NCI-H1092 treated with DMSO at 0.1 percent for 48 hours (cell line): Measurements from ENCODE around the gene ANTXR1.
"Not testable (repeated sequence)": the region's sequence is repeated elsewhere in the genome, so short reads cannot be mapped to it uniquely, and the experiment has no call there.

ENCODE experiments used
- DNase-seq: peaks from one replicate; lab custom pipeline; 2025; lab: John Stamatoyannopoulos, UW

Gene ANTXR1

GRCh38 chr2:69211048-69211447 lies 198.1 kb downstream of the ANTXR1 start:
- no peak for DNase-seq

- no peak for DNase-seq
Measured at GRCh38 chr2:69211686-69212085, 198.7 kb downstream of the ANTXR1 start.

DNA sequence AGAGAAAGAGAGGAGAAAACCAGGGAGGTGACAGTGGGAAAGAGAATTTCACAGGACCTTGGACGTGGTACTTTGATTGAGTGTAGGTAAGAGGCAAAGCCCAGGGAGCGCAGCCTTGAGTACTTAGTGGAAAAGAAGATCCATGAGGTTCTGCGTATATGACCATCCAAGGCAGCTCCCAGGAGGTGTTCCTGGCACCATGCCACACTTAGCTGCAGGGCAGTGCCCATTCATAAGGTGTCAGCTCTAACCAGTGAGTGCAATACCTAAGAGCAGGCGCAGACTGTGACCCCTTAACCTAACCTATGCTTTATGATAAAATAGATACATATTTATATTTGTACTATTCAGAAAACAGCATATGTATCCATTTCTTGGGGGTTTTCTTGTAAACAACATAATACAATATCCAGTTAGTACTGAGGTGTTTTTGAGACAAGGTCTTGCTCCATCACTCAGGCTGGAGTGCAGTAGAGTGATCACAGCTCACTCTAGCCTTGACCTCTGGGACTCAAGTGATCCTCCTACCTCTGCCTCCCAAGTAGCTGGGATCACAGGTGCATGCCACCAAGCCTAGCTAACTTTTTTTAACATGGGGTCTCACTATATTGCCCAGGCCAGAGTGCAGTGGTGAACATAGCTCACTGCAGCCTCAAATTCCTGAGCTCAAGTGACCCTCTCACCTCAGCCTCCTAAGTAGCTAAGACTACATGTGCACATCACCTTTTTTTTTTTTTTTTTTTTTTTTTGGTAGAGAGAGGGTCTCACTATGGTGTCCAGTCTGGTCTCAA lies 199.5 kb downstream of the ANTXR1 start:
- no peak for DNase-seq

- no peak for DNase-seq
Measured at GRCh38 chr2:69213201-69213600, 200.2 kb downstream of the ANTXR1 start.

DNA sequence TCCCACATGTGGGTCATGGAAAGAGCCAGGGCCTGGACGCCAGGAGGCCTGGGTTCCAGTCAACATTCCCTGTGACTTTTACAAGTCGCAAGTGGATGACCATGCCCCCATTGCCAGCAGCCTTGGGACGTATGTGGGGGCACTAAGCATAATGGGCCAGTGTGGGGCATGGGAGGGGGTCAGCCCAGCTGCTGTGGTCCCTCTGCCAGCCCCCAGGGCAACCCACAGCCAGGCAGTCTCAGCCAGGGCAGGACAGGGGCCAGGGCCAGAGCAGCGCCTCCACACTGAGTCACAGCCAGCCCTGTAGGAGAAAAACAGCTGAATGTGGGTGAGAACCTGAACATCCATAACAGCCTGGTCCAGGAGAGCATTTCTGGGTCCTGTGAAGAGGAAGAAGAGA lies 200.8 kb downstream of the ANTXR1 start:
- no peak for DNase-seq

GRCh38 chr2:69214898-69215297 lies 201.9 kb downstream of the ANTXR1 start:
- no peak for DNase-seq

DNA sequence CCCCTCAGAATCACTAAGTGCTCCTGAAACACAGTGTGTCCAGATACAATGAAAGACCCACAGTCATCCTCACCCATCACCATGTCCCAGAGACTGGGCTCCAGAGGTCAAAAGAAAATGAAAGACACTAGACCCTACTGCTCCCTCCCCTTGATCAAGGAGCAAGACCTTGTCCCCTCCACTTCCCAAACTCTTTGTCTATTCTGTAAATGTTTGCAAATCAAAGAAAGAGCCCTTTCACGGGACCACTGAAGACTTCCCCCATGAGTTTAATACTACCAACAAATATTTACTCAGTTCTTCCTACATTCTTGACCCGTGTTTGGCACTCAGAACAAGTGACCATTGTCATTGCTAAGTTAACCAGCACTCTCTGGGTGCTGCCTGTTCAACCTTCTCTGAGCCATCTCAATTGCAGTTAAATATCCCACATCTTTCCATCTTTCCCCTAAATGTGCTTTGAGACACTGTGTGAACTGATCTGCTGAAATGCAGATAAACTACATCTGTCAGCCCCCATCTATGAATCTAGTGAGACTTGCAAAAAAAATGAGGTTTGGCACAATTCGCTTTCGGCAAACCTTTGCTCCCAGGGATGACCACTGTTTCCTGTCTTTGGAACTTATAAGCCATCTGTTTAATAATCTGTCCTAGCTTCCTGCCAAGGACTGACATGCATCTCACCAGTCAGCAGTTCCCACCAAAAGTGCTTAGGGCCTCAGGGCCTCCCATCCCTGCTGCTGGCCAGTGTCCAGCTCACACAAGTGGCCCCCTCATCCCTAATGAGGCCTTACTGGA lies 203.8 kb downstream of the ANTXR1 start:
- no peak for DNase-seq

GRCh38 chr2:69217333-69218080 lies 204.5 kb downstream of the ANTXR1 start:
- DNase-seq = peak; percentile 75

DNA sequence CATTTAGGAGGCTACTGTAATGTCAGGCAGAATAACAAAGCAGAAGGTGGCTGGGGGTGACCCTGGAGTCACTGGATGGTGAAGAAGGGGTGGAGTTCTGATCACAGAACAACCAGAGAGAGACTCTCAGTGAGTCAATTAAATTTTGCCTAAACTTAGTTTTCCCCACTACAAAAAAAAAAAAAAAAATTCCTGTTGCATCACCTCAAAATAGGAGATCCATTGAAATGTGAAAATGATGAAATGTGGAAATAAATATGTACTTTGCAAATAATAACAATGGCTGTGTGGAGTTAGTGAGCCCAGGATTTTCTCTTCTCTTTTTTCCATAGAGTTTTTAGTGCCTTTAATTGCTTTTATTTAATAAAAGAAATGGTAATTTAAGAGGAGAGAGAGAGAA lies 208.5 kb downstream of the ANTXR1 start:
- no peak for DNase-seq

GRCh38 chr2:69221960-69222751 lies 209.2 kb downstream of the ANTXR1 start:
- no peak for DNase-seq

GRCh38 chr2:69222953-69223658 lies 210.1 kb downstream of the ANTXR1 start:
- DNase-seq = no peak

DNA sequence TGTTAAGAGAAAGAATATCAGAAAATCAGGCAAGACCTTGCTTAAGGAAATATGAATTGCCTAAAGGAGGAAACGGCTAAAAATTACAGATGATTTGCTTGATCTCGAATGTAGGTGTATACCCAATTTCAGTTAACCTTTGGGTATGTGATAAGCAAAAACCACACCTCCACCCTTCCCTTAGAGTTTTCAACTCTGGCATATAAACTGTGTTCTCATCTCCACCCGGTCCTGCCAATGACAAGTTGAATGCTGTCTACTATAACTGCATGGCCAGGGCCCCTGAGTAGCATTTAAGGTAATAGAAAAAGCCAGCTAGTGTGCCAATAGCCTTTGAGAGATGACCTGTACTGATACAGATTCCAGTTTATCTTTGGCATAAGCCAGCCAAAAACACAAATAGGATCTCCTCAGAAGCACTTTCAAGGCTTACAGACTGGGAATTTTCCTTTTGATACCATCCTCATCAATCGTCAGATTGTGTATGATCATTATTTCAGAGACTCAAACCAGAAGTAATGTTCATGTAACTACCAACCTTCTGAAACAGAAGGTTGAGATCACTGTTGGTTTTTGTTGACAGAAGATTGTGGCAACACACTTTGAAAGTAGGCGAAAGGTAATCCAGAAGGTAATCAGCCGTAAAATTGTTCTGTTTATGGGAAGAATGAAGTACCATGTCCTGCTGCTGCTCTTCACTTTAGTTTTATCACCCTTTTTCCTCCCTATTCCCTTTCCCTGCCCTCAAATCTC lies 211.0 kb downstream of the ANTXR1 start:
- peak; percentile 49 for DNase-seq

- no peak for DNase-seq
Measured at GRCh38 chr2:69224512-69224837, 211.5 kb downstream of the ANTXR1 start.

- no peak for DNase-seq
Measured at GRCh38 chr2:69225933-69226332, 213.0 kb downstream of the ANTXR1 start.

DNA sequence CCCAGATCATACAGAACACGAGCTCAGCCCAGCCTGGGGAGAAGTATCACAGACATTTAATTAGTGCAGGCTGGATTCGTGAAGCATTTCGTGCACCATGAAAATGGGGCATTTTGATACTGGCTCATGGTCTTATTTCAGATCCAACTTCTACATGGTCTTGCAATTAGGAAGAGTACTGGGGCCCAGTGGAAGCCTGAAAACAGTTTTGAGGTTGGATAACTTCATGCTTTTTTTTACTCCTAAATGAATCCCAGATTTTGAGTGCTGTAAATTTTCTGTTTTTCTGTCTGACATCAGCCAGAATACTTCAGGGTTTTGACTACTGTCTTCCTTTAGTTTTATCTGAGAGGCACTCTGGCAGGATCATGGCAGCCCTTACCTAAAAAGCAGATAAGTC lies 213.9 kb downstream of the ANTXR1 start:
- DNase-seq = no peak

GRCh38 chr2:69227716-69228115 lies 214.7 kb downstream of the ANTXR1 start:
- no peak for DNase-seq

DNA sequence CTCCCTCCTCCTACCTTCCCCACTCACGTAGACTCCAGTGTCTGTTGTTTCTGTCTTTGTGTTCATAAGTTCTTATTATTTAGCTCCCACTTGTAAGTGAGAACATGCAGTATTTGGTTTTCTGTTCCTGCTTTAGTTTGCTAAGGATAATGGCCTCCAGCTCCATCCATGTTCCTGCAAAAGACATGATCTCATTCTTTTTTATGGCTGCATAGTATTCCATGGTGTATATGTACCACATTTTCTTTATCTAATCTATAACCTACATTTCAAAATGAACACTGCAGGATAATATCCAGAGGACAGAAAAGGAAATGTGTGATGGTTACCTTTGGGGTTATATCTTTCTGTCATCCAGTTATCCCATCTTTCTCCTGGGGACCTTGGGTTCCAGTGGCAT lies 218.0 kb downstream of the ANTXR1 start:
- DNase-seq = not testable (repeated sequence)

DNA sequence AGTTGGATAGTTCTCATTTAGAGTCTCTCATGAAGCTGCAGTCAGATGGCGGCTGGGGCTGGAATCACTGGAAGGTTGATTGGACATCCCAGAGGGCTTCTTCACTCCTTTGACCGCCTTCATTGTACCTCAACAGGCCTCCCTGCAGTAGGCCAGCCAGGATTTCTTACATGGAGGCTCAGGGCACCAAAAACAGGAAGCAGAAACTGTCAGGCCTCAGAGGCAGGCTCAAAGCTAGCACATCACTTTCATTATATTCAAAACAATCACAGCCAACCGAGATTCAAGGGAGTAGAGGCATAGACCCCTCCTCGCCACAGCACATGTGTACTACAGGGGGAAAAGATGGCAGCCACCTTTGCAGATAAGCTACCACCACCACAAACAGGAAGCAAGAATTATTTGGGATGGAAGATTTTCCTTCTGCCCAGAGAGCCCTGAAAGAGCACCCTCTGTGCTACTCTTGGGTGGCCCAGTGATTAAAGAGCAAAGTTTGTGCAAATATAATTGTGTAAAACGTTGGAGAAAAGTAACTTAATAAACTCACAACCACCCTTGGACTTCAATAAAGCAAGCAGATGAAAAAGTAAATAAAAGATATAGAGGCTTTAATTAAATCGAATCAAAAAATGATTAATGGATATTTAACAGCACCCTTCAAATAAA lies 218.8 kb downstream of the ANTXR1 start:
- no peak for DNase-seq

- DNase-seq = not testable (repeated sequence)
Measured at GRCh38 chr2:69235835-69236234, 222.9 kb downstream of the ANTXR1 start.

GRCh38 chr2:69237070-69237670 lies 224.2 kb downstream of the ANTXR1 start:
- no peak for DNase-seq
